Breast epithelium (tissue), 4 donors: ENCODE data around the gene SLC1A7. TPM values are rescaled to one million over a fixed set of nuclear protein-coding genes. Genes with fewer than 3 reads are reported as not detected.

Experiments used
- DNase-seq, 2 donors: peaks; one replicate each; pipeline ENCODE4 v3.0.0-alpha.2; 2019; ENCODE audit warnings: low spot score in 2 of 2
- H3K27ac ChIP-seq, 2 donors: fragments of 200-600 bp; sonication (generic) in 1 of 2; one replicate each; pipeline ENCODE4 v1.5.1; 2016 to 2019; ENCODE audit warnings: mild to moderate bottlenecking in 1 of 2
- H3K27me3 ChIP-seq, 2 donors: fragments of 200-600 bp; sonication (generic) in 1 of 2; one replicate each; pipeline versions ENCODE4 v1.5.1 to v1.6.0; 2017 to 2019; ENCODE audit warnings: control low read depth in 1 of 2, mild to moderate bottlenecking in 1 of 2
- H3K36me3 ChIP-seq: fragments of 200-600 bp; one replicate; pipeline ENCODE4 v1.5.1; 2019
- H3K4me1 ChIP-seq, 2 donors: fragments of 200-600 bp; sonication (generic); one replicate each; pipeline ENCODE4 v1.5.1; 2016 to 2019; ENCODE audit warnings: control low read depth in 1 of 2
- H3K4me3 ChIP-seq, 3 donors: fragments of 200-600 bp; sonication (generic); 1 replicate in 2 of 3; 2 replicates in 1 of 3; pipeline ENCODE4 v1.5.1; 2016 to 2019; ENCODE audit warnings: mild to moderate bottlenecking in 3 of 3, moderate library complexity in 2 of 3
- H3K9me3 ChIP-seq, 2 donors: fragments of 200-600 bp; sonication (generic) in 1 of 2; one replicate each; pipeline ENCODE4 v1.5.1; 2016 to 2019; ENCODE audit warnings: control low read depth in 1 of 2
- POLR2A ChIP-seq: fragments of 450-650 bp; IDR thresholded peaks from one replicate; pipeline ENCODE4 v1.6.1; 2016; ENCODE audit warnings: antibody characterized with exemption, mild to moderate bottlenecking, moderate library complexity
- POLR2AphosphoS5 ChIP-seq, 3 donors: sonication (generic); formaldehyde crosslinking; IDR thresholded peaks; one replicate each; pipeline ENCODE4 v1.6.1; 2017; ENCODE audit warnings: antibody characterized with exemption in 3 of 3
- intact Hi-C: fragments of 100-400 bp; cut with DNase I; formaldehyde crosslinking; loops from one replicate; pipeline ENCODE4 v1.15.1; 2023; ENCODE audit warnings: low total_unique reads
- total RNA-seq, 3 donors: library from RNA; depleted of rRNA; stranded (reverse); fragments of >200 nt; gene quantifications; one replicate each; pipeline ENCODE4 v1.1.0, GENCODE V29; 2016
- TF ChIP-seq, protein P1 (sequence below), 3 donors: fragments of 450-650 bp; IDR thresholded peaks; one replicate each; pipeline ENCODE4 v1.5.1; 2016 to 2017; ENCODE audit warnings: antibody characterized with exemption in 3 of 3, mild to moderate bottlenecking in 3 of 3, moderate library complexity in 3 of 3

SLC1A7 gene
- total RNA-seq, 3 donors from 2014 or later, result 0.16 TPM; not detected in 2

DNA sequence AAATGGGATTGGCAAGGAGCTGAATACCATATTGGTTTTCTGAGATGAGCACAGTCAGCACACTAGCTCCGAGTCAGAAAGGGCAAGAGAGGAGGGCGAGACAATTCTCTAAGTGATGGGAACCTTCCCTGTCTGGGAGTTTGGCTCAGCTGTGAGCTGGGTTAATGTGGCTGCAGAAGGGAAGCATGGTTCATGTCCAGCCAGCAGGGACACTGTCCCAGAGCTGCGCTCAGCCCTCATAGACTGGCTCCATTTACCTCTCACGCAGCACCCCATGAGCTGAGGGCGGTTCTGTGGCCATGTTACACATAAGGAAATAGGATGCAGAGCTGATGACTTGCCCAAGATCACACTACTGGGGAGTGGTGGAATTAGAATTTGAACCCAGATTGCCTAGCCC lies 38.5 kb upstream of the SLC1A7 start:
- Histone ChIP-seq H3K4me3 (no peak overlapping the region), H3K4me1 (no peaks in the 10 kb centered on the region), H3K9me3 (no peaks in the 10 kb centered on the region), H3K36me3 (no peaks in the 10 kb centered on the region), H3K27ac (no peak overlapping the region), H3K27me3 (no peaks in the 10 kb centered on the region)
- no peak for DNase-seq
- TF ChIP-seq POLR2AphosphoS5 (IDR thresholded peaks at IDR 0.05) (no peak), POLR2A (no peak)
- TF ChIP-seq, protein P1, sequence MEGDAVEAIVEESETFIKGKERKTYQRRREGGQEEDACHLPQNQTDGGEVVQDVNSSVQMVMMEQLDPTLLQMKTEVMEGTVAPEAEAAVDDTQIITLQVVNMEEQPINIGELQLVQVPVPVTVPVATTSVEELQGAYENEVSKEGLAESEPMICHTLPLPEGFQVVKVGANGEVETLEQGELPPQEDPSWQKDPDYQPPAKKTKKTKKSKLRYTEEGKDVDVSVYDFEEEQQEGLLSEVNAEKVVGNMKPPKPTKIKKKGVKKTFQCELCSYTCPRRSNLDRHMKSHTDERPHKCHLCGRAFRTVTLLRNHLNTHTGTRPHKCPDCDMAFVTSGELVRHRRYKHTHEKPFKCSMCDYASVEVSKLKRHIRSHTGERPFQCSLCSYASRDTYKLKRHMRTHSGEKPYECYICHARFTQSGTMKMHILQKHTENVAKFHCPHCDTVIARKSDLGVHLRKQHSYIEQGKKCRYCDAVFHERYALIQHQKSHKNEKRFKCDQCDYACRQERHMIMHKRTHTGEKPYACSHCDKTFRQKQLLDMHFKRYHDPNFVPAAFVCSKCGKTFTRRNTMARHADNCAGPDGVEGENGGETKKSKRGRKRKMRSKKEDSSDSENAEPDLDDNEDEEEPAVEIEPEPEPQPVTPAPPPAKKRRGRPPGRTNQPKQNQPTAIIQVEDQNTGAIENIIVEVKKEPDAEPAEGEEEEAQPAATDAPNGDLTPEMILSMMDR (IDR thresholded peaks at IDR 0.05), result no peak
- intact Hi-C loops, result no loop called here

DNA sequence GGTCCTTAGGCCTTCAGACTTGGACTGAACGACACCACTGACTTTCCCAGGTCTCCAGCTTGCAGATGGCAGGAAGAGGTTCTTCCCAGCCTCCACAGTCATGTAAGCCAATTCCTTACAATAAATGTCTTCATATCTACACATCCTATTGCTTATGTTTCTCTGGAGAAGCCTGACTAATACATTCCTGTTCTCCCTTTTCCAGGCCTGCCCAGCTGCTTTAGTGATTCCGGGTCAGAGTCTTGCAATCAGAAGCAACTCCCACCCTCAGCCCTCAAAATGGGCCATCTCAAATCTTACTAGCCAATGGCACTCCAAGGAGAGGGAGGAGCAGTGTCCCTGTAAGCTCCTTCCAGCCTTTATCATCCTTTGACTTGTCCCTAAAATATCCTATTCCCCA lies 37.8 kb upstream of the SLC1A7 start:
- H3K27me3 ChIP-seq, result no peaks in the 10 kb centered on the region
- no peak overlapping the region for H3K4me3 ChIP-seq
- H3K36me3 ChIP-seq, result no peaks in the 10 kb centered on the region
- intact Hi-C loops, result no loop called here
- no peaks in the 10 kb centered on the region for H3K4me1 ChIP-seq
- no peak overlapping the region for H3K27ac ChIP-seq
- TF ChIP-seq POLR2AphosphoS5 (IDR thresholded peaks at IDR 0.05), result no peak
- TF ChIP-seq POLR2A, result no peak
- H3K9me3 ChIP-seq, result no peaks in the 10 kb centered on the region
- no peak for DNase-seq

DNA sequence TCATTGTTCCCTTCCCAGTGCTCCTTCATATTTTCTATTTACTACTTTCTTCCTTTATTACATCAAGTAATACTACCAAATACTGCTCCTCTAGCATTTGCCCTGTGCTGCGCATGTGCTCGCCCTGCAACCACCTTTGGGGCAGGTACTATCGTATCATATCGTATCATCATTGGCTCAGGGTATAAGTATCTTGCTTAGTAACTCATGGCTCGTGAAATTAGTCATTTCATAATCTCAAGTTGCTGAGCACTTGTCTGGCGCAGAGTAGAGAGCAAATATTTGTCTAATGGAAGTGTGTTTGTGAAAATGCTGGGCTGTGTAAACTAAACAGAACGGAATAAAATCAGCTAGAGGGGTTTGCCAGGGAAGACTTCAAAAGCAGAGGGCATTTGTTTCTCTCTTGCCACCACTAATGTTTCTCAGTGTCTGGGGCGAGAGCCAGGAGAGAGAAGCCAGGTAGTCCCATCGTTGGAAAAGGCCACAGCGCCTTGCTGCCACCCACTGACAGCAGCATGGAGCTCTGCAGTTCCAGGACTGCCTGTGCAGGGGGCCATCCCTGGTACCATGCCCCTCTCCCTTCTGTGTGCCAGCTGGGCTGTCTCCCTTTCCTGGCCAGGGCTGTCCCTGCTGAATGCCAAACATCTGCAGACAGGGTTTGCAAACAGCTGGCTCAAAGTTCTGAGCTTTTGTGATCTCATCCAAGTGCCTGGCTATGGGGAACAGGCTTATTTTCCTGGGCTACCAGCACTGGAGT lies 34.2 kb upstream of the SLC1A7 start:
- intact Hi-C loops, result no loop called here
- H3K27ac ChIP-seq, result peak overlapping the region in 1 of 2 donors; percentile 9
- H3K9me3 ChIP-seq, result no peaks in the 10 kb centered on the region
- no peak for DNase-seq
- TF ChIP-seq, protein P1 (IDR thresholded peaks at IDR 0.05), result no peak
- TF ChIP-seq POLR2AphosphoS5 (IDR thresholded peaks at IDR 0.05), result no peak
- no peak for TF ChIP-seq POLR2A
- H3K4me3 ChIP-seq, result no peak overlapping the region
- H3K4me1 ChIP-seq, result no peaks in the 10 kb centered on the region
- H3K36me3 ChIP-seq, result no peaks in the 10 kb centered on the region
- no peaks in the 10 kb centered on the region for H3K27me3 ChIP-seq

DNA sequence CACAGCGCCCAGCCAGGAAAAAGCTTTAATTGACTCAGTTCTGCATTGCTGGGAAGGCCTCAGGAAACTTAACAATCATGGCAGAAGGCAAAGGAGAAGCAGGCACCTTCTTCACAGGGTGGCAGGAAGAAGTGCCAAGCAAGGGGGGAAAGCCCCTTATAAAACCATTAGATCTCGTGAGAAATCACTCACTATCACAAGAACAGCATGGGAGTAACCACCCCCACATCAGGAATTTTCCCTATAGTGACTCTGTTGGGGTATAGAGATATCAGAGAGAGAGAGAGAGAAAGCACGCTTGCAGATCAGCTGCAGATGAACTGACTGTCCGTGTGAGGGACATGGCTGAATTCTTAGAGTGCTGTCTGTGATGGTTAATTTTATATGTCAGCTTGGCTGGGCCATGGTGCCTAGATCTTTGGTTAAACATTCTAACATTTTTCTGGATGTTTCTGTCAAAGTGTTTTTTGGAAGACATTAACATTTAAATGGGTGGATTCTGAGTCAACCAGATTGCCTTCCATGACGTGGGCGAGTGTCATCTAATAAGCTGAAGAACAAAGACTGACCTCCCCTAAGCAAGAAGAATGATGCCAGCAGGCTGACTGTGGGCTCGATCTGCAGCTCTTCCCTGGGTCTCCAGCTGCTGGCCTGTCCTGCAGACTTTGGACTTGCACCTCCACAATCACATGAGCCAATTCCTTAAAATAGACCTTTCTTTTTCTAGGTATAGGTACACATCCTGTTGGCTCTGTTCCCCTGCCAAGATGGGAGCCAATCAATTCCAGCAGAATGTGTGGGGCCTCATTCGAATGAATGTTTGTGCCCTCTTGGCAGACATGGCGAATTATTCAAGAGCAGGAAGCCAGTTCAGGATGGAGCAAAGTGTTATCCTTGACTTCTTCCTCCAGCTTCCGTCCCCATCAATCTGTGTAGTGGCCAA lies 32.8 kb upstream of the SLC1A7 start:
- intact Hi-C loops, result no loop called here
- no peak overlapping the region for H3K27ac ChIP-seq
- TF ChIP-seq, protein P1 (IDR thresholded peaks at IDR 0.05), result no peak
- TF ChIP-seq POLR2A, result no peak
- no peak for TF ChIP-seq POLR2AphosphoS5 (IDR thresholded peaks at IDR 0.05)

DNA sequence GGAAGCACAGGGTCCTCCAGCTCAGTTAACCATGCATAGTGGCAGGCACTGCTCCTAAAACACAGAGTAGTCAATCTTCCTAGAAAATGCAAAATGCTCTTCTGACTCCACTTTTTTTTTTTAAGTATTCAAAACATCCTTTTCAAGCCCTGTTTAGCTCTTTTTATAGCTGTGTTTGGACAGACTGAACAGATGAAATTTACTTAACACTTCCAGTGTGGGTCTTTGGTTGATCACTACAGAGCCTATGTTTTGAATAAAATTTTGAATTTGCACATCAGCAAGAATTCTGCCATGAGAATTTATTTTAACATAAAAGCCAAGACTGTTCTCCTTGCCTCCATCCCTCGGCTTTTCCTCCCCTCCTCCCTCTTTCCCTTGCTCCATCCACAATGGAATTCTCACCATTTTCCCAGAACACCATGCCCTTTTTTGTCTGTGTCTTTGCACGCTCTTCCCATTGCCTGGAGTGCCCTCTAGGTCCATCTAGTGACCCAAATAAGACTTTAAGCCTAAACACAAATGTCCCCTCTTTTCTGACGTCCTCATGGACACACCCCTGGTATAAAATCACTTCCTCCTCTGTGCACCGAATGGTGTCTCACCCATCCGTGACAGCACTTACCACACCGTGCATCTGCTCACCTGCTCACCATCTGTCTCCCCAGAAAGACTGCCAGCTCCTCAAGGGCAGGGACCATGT lies 30.1 kb upstream of the SLC1A7 start:
- Histone ChIP-seq H3K4me1 (no peaks in the 10 kb centered on the region), H3K9me3 (no peaks in the 10 kb centered on the region), H3K27me3 (no peaks in the 10 kb centered on the region), H3K4me3 (no peak overlapping the region), H3K36me3 (no peaks in the 10 kb centered on the region), H3K27ac (no peak overlapping the region)
- DNase-seq, result no peak
- intact Hi-C loops, result no loop called here
- TF ChIP-seq POLR2A (no peak), POLR2AphosphoS5 (IDR thresholded peaks at IDR 0.05) (no peak)
- TF ChIP-seq, protein P1 (IDR thresholded peaks at IDR 0.05), result no peak

More for the DNA sequence above, 32.8 kb upstream of the SLC1A7 start:
- Histone ChIP-seq H3K36me3 (no peaks in the 10 kb centered on the region), H3K27me3 (no peaks in the 10 kb centered on the region), H3K4me1 (no peaks in the 10 kb centered on the region), H3K4me3 (no peak overlapping the region), H3K9me3 (no peaks in the 10 kb centered on the region)
- no peak for DNase-seq
